Body of pancreas (tissue), 4 donors: ENCODE measurements around the gene CX3CL1. TPM values are rescaled to one million over a fixed set of nuclear protein-coding genes. Genes with fewer than 3 reads are reported as not detected.

ENCODE experiments used
- ATAC-seq: fragments of 150-250 bp; one replicate; pipeline ENCODE4 v1.9.1; 2016
- DNase-seq, 4 donors: peaks; one replicate each; pipeline ENCODE4 v3.0.0-alpha.2; 2019
- H3K27ac ChIP-seq, 4 donors: fragments of 200-600 bp; sonication (generic); 1 replicate in 3 of 4; 2 replicates in 1 of 4; pipeline versions ENCODE4 v1.5.1 to v1.6.1; 2016 to 2019; ENCODE audit warnings: mild to moderate bottlenecking in 1 of 4, mixed read lengths in 1 of 4, moderate library complexity in 1 of 4
- H3K27me3 ChIP-seq, 2 donors: fragments of 200-600 bp; sonication (generic); one replicate each; pipeline ENCODE4 v1.6.0; 2016; ENCODE audit warnings: mild to moderate bottlenecking in 1 of 2
- H3K36me3 ChIP-seq, 2 donors: fragments of 200-600 bp; sonication (generic); replicated peaks in 1 of 2; 2 replicates each; pipeline ENCODE4 v1.5.1; 2016; ENCODE audit warnings: low read depth in 2 of 2; ENCODE audit not compliant: insufficient read depth in 1 of 2
- H3K4me1 ChIP-seq: fragments of 200-600 bp; sonication (generic); one replicate; pipeline ENCODE4 v1.6.0; 2016
- H3K4me3 ChIP-seq, 2 donors: fragments of 200-600 bp; sonication (generic); 1 replicate in 1 of 2; 2 replicates in 1 of 2; pipeline ENCODE4 v1.5.1; 2016 to 2019
- H3K9me3 ChIP-seq, 3 donors: fragments of 200-600 bp; sonication (generic); 1 replicate in 2 of 3; 2 replicates in 1 of 3; pipeline ENCODE4 v1.5.1; 2016
- CTCF ChIP-seq, 7 experiments: fragments of 450-650 bp in 4 of 7; fragments of 200-600 bp in 3 of 7; sonication (generic) in 3 of 7; IDR thresholded peaks; one replicate each; pipeline ENCODE4 v1.5.1; 2016 to 2019; ENCODE audit warnings: antibody characterized with exemption in 7 of 7
- POLR2A ChIP-seq, 3 donors: fragments of 450-650 bp; IDR thresholded peaks; one replicate each; pipeline ENCODE4 v1.6.1; 2016; ENCODE audit warnings: antibody characterized with exemption in 3 of 3, mild to moderate bottlenecking in 2 of 3
- WGBS, 2 donors: methylation state at CpG; one replicate each; pipeline ENCODE4 v1.1.5; 2017; 5-methylcytosine and 5-hydroxymethylcytosine counted together
- intact Hi-C: fragments of 100-400 bp; cut with DNase I; formaldehyde crosslinking; loops from one replicate; pipeline ENCODE4 v1.15.1; 2023
- total RNA-seq, 2 donors: library from RNA; depleted of rRNA; stranded (reverse); fragments of >200 nt; gene quantifications; one replicate each; pipeline ENCODE4 v1.1.0, GENCODE V29; 2016

Gene CX3CL1
- total RNA-seq, 2 donors from 2014 or later, result 14.5 to 19.1 TPM

- no peak for DNase-seq
- TF ChIP-seq CTCF (IDR thresholded peaks at IDR 0.05) (no peak), POLR2A (IDR thresholded peaks at IDR 0.05) (no peak)
- intact Hi-C loops, result no loop called here
- H3K4me3 ChIP-seq, result no peak overlapping the region
- no peak overlapping the region for H3K27ac ChIP-seq
- H3K9me3 ChIP-seq, result no peaks in the 10 kb centered on the region
- no peaks in the 10 kb centered on the region for H3K27me3 ChIP-seq
- ATAC-seq, result no peak
- no peaks in the 10 kb centered on the region for H3K4me1 ChIP-seq
- H3K36me3 ChIP-seq, result no peaks in the 10 kb centered on the region
- 84 to 96% methylated on average over 2 of the region's 2 CpGs for WGBS, 2 donors
Measured at GRCh38 chr16:57348327-57348726, 24.0 kb upstream of the CX3CL1 start.

GRCh38 chr16:57349212-57350031, 22.9 kb upstream of the CX3CL1 start:
- Histone ChIP-seq H3K36me3 (no peaks in the 10 kb centered on the region), H3K4me3 (no peak overlapping the region), H3K9me3 (no peaks in the 10 kb centered on the region), H3K27ac (no peak overlapping the region), H3K27me3 (no peaks in the 10 kb centered on the region), H3K4me1 (no peaks in the 10 kb centered on the region)
- TF ChIP-seq CTCF (IDR thresholded peaks at IDR 0.05), result no peak
- TF ChIP-seq POLR2A (IDR thresholded peaks at IDR 0.05), result no peak
- ATAC-seq (no peak), DNase-seq (no peak)
- intact Hi-C loops, result no loop called here
- 36 to 55% methylated on average over 14 of the region's 14 CpGs for WGBS, 2 donors

- no peaks in the 10 kb centered on the region for H3K9me3 ChIP-seq
- intact Hi-C loops, result no loop called here
- H3K4me1 ChIP-seq, result no peaks in the 10 kb centered on the region
- DNase-seq (no peak), ATAC-seq (no peak)
- 59 to 72% methylated on average over 4 to 6 of the region's 6 CpGs for WGBS, 2 donors
- no peaks in the 10 kb centered on the region for H3K27me3 ChIP-seq
- H3K27ac ChIP-seq, result no peak overlapping the region
- TF ChIP-seq POLR2A (IDR thresholded peaks at IDR 0.05) (no peak), CTCF (IDR thresholded peaks at IDR 0.05) (no peak)
- H3K36me3 ChIP-seq, result no peaks in the 10 kb centered on the region
- no peak overlapping the region for H3K4me3 ChIP-seq
Measured at GRCh38 chr16:57352636-57353047, 19.6 kb upstream of the CX3CL1 start.

- ATAC-seq, result no peak
- TF ChIP-seq POLR2A (IDR thresholded peaks at IDR 0.05) (no peak), CTCF (IDR thresholded peaks at IDR 0.05) (no peak)
- Histone ChIP-seq H3K9me3 (no peaks in the 10 kb centered on the region), H3K4me3 (no peak overlapping the region), H3K36me3 (no peaks in the 10 kb centered on the region), H3K27ac (no peak overlapping the region), H3K27me3 (no peaks in the 10 kb centered on the region), H3K4me1 (no peaks in the 10 kb centered on the region)
- DNase-seq, result no peak
- intact Hi-C loops, result no loop called here
- WGBS, 2 donors, result 88 to 91% methylated on average over 7 of the region's 7 CpGs
Measured at GRCh38 chr16:57354311-57354710, 18.0 kb upstream of the CX3CL1 start.

GRCh38 chr16:57355898-57356414, 16.3 kb upstream of the CX3CL1 start:
- intact Hi-C loops, result no loop called here
- H3K27ac ChIP-seq, result no peak overlapping the region
- WGBS, 2 donors, result 75 to 90% methylated on average over 5 of the region's 5 CpGs
- no peaks in the 10 kb centered on the region for H3K9me3 ChIP-seq
- no peak overlapping the region for H3K4me3 ChIP-seq
- TF ChIP-seq POLR2A (IDR thresholded peaks at IDR 0.05) (no peak), CTCF (IDR thresholded peaks at IDR 0.05) (no peak)
- no peaks in the 10 kb centered on the region for H3K27me3 ChIP-seq
- ATAC-seq (no peak), DNase-seq (no peak)
- no peaks in the 10 kb centered on the region for H3K4me1 ChIP-seq
- no peaks in the 10 kb centered on the region for H3K36me3 ChIP-seq
